ENCODE data around the gene CSAD. TPM values are rescaled to one million over a fixed set of nuclear protein-coding genes. Genes with fewer than 3 reads are reported as not detected.
"Not testable (repeated sequence)": the region's sequence is repeated elsewhere in the genome, so short reads cannot be mapped to it uniquely, and the experiment has no call there.

Gene CSAD
- total and polyA plus RNA-seq, 2 of the 13 experiments (the other 11 are each of a cell fraction or from before 2014, with no cell fraction given): 7.2 to 23.5 TPM

DNA sequence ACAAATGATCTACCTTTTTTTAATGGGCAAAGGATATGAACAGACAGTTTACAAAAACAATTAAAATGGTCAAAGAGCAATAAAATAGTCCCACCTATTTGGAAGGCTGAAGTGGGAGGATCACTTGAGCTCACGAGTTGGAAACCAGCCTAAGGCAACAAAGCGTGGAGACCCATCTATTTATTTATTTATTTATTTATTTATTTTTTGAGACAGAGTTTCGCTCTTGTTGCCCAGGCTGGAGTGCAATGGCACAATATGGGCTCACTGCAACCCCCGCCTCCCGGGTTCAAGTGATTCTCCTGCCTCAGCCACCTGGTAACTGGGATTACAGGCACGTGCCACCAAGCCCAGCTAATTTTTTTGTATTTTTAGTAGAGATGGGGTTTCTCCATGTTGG lies 3.3 kb downstream of the CSAD start:
- intact Hi-C loops (cut with micrococcal nuclease; ENCODE audit: unreplicated experiment); CTCF ChIA-PET (ENCODE audit: low intra/inter-chr PET ratio, low total read pairs); H3K9me3 ChIP-seq (ENCODE audit: low read length); H3K27me3 ChIP-seq (ENCODE audit: control insufficient read depth in 1 of 2, insufficient read depth in 2 of 2, low read length in 2 of 2); H2AFZ ChIP-seq (ENCODE audit: low read length); BruUV-seq (replicated peaks); H3K9ac ChIP-seq (ENCODE audit: insufficient read depth, low read depth, low read length); DNase-seq (ENCODE audit: low spot score); H3K4me3 ChIP-seq (replicated peaks in 1 of 3; ENCODE audit: insufficient read depth in 1 of 3, low read depth in 2 of 3, low read length in 3 of 3); H3K4me2 ChIP-seq (ENCODE audit: low read depth, low read length); in situ Hi-C loops (cut with HindIII; ENCODE audit: extremely low pct_ligation_motif_present, low pct_unique_long_range_greater_than_20kb); H4K20me1 ChIP-seq (ENCODE audit: insufficient read depth, low read length); H3K27ac ChIP-seq (ENCODE audit: extremely low read length, insufficient read depth, low read length); ATAC-seq; POLR2A ChIA-PET; FAIRE-seq; H3K36me3 ChIP-seq (replicated peaks in 1 of 2; ENCODE audit: control insufficient read depth in 1 of 2, insufficient read depth in 2 of 2, low read length in 2 of 2): not testable (repeated sequence)
- Histone ChIP-seq H3K79me2 (ENCODE audit: insufficient read depth, low read length) (peaks cover 15% of the 10 kb centered on the region), H3K4me1 (ENCODE audit: insufficient read depth, low read length) (peaks cover 44% of the 10 kb centered on the region)
- WGBS (ENCODE audit: low lambda C conversion rate): 95% methylated on average over 6 of the region's 6 CpGs

GRCh38 chr12:53176750-53177149 lies 4.0 kb downstream of the CSAD start:
- POLR2A ChIA-PET: interaction anchor here (2.2 kb wide), 1 partner anchor 18 kb away, joined by 5 read pairs; no protein-coding TSS in a partner anchor
- Histone ChIP-seq H3K27ac (ENCODE audit: extremely low read length, insufficient read depth, low read length) (no peak overlapping the region), H3K4me1 (ENCODE audit: insufficient read depth, low read length) (peaks cover 42% of the 10 kb centered on the region), H3K9ac (ENCODE audit: insufficient read depth, low read depth, low read length) (no peak overlapping the region), H2AFZ (ENCODE audit: low read length) (no peak overlapping the region), H4K20me1 (ENCODE audit: insufficient read depth, low read length) (no peaks in the 10 kb centered on the region; the same call in 1 of the 2 replicates), H3K79me2 (ENCODE audit: insufficient read depth, low read length) (peaks cover 8% of the 10 kb centered on the region), H3K4me2 (ENCODE audit: low read depth, low read length) (no peak overlapping the region), H3K4me3 (replicated peaks in 1 of 3; ENCODE audit: insufficient read depth in 1 of 3, low read depth in 2 of 3, low read length in 3 of 3) (no peak overlapping the region), H3K9me3 (ENCODE audit: low read length) (no peaks in the 10 kb centered on the region), H3K36me3 (replicated peaks in 1 of 2; ENCODE audit: control insufficient read depth in 1 of 2, insufficient read depth in 2 of 2, low read length in 2 of 2) (peaks cover under 1% of the 10 kb centered on the region in 2 experiments; a peak in 1 of 5 replicates), H3K27me3 (ENCODE audit: control insufficient read depth in 1 of 2, insufficient read depth in 2 of 2, low read length in 2 of 2) (no peaks in the 10 kb centered on the region; a peak in 1 of 5 replicates)
- CTCF ChIA-PET (ENCODE audit: low intra/inter-chr PET ratio, low total read pairs): no interaction called here
- WGBS (ENCODE audit: low lambda C conversion rate): 96% methylated on average over 3 of the region's 3 CpGs
- in situ Hi-C loops (cut with HindIII; ENCODE audit: extremely low pct_ligation_motif_present, low pct_unique_long_range_greater_than_20kb): no loop called here
- DNase-seq (ENCODE audit: low spot score): no peak
- intact Hi-C loops (cut with micrococcal nuclease; ENCODE audit: unreplicated experiment): no loop called here
- no peak for FAIRE-seq
- no peak for ATAC-seq
- no TSS peak for BruUV-seq (replicated peaks)
- no peak for TF ChIP-seq SOX6 (IDR thresholded peaks at IDR 0.05)
- no peak for TF ChIP-seq SOX6 (CRISPR knock-in tag; IDR thresholded peaks at IDR 0.05)
- no peak for TF ChIP-seq GATA4 (IDR thresholded peaks at IDR 0.05; ENCODE audit: borderline replicate concordance, low read depth)
- TF ChIP-seq HMGXB4 (CRISPR knock-in tag; IDR thresholded peaks at IDR 0.05; ENCODE audit: borderline replicate concordance in 1 of 2, low read depth in 1 of 2): no peak
- no peak for TF ChIP-seq DZIP1 (CRISPR knock-in tag; IDR thresholded peaks at IDR 0.05)
- no peak for TF ChIP-seq TBX3 (IDR thresholded peaks at IDR 0.05; ENCODE audit: borderline replicate concordance)
- TF ChIP-seq, protein P1, sequence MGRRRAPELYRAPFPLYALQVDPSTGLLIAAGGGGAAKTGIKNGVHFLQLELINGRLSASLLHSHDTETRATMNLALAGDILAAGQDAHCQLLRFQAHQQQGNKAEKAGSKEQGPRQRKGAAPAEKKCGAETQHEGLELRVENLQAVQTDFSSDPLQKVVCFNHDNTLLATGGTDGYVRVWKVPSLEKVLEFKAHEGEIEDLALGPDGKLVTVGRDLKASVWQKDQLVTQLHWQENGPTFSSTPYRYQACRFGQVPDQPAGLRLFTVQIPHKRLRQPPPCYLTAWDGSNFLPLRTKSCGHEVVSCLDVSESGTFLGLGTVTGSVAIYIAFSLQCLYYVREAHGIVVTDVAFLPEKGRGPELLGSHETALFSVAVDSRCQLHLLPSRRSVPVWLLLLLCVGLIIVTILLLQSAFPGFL (CRISPR knock-in tag; IDR thresholded peaks at IDR 0.05): no peak
- TF ChIP-seq, protein P2, sequence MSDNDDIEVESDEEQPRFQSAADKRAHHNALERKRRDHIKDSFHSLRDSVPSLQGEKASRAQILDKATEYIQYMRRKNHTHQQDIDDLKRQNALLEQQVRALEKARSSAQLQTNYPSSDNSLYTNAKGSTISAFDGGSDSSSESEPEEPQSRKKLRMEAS (IDR thresholded peaks at IDR 0.05): no peak
- TF ChIP-seq ARID2 (CRISPR knock-in tag; IDR thresholded peaks at IDR 0.05; ENCODE audit: borderline replicate concordance): no peak
- no peak for TF ChIP-seq ZNF276 (CRISPR knock-in tag; IDR thresholded peaks at IDR 0.05; ENCODE audit: low read depth)

Measured in HepG2 (cell line).